ENCODE data around the gene LHPP. TPM values are rescaled to one million over a fixed set of nuclear protein-coding genes. Genes with fewer than 3 reads are reported as not detected.

The LHPP gene
- total RNA-seq, 1 donor from 2014 or later: 4.2 TPM

DNA sequence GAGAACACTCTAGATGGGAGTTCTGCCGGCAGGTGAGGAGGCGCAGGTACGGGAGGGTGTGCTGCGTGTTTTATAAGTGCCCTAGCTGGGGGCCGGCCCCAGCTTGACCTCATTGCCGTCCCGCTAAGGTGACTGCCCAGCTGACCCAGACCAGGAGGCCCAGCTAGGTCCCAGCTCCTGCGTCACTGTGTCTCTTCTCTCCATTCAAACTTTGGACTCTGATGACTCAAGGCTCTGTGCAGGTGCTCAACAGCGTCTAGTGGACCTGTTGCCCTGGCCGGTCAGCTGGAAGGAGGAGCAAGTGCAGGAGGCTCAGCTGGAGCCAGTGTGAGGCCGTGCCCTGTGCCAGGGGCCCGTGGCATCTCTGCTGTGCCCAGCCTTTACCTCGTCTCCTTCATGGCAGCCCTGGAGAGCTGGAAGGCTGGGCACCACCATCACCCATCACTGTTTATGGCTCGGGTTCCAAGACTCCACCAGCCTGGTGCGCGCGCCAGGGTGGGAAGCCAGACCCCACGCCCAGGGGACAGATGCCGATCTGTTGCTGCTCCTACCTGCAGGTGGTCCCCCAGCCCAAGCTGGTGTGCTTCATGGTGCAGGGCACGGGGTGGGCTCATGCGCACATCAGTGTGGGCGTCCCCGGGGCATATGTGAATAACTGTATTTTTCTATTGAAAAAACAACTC, 14.6 kb downstream of the LHPP start:
- TF ChIP-seq, protein P1, sequence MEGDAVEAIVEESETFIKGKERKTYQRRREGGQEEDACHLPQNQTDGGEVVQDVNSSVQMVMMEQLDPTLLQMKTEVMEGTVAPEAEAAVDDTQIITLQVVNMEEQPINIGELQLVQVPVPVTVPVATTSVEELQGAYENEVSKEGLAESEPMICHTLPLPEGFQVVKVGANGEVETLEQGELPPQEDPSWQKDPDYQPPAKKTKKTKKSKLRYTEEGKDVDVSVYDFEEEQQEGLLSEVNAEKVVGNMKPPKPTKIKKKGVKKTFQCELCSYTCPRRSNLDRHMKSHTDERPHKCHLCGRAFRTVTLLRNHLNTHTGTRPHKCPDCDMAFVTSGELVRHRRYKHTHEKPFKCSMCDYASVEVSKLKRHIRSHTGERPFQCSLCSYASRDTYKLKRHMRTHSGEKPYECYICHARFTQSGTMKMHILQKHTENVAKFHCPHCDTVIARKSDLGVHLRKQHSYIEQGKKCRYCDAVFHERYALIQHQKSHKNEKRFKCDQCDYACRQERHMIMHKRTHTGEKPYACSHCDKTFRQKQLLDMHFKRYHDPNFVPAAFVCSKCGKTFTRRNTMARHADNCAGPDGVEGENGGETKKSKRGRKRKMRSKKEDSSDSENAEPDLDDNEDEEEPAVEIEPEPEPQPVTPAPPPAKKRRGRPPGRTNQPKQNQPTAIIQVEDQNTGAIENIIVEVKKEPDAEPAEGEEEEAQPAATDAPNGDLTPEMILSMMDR (IDR thresholded peaks at IDR 0.05; ENCODE audit: unreplicated experiment): no peak
- Mint-ChIP-seq H3K4me3 (ENCODE audit: unreplicated experiment) (no peak overlapping the region), H3K27me3 (ENCODE audit: unreplicated experiment) (peaks cover 2% of the 10 kb centered on the region), H3K9me3 (ENCODE audit: unreplicated experiment) (no peaks in the 10 kb centered on the region), H3K36me3 (ENCODE audit: low read depth, unreplicated experiment) (peaks cover 3% of the 10 kb centered on the region), H3K27ac (ENCODE audit: unreplicated experiment) (no peak overlapping the region), H3K4me1 (ENCODE audit: unreplicated experiment) (no peaks in the 10 kb centered on the region)
- DNase-seq (ENCODE audit: low spot score): no peak

DNA sequence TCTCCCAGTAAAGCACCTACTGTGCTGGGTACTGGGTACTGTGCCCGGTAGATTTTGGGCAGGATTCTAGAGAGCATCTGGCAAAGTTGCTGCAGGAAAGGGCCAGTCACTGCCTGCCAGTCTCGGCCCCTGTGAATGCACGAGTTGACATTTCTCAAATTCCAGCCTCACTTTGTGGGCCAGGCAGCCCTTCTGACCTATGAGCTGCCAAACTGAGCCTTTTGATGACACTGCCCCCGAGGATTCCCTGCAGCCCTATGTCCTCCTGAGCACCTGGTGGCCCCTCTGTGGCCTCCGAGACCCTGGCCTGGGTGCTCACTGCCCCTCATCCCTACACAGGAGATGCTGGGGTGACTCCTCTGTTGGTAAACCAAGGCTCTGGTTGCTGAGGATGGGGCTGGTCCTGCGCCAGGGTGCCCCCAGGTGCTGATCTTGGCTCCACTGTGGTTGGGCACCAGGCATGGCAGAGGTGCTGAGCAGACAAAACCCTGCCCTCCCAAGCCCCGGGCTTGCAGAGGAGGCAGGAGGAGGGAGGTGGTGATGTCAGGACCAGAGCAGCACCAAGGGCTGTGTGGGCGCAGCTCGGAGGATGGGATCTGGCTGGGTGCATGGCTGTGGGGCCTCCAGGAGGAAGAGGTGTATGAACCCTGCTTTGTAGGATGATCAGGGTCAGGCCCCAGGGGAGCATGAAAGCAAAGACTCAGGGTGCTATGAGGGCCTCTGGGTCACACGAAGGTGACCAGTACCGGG, 16.2 kb downstream of the LHPP start:
- peaks cover 6% of the 10 kb centered on the region for H3K4me1 Mint-ChIP-seq (ENCODE audit: unreplicated experiment)
- no peak overlapping the region for H3K27ac Mint-ChIP-seq (ENCODE audit: unreplicated experiment)
- H3K36me3 Mint-ChIP-seq (ENCODE audit: low read depth, unreplicated experiment): peaks cover 3% of the 10 kb centered on the region
- no peaks in the 10 kb centered on the region for H3K9me3 Mint-ChIP-seq (ENCODE audit: unreplicated experiment)
- H3K27me3 Mint-ChIP-seq (ENCODE audit: unreplicated experiment): peaks cover 7% of the 10 kb centered on the region
- DNase-seq (ENCODE audit: low spot score): no peak
- TF ChIP-seq, protein P1 (IDR thresholded peaks at IDR 0.05; ENCODE audit: unreplicated experiment): no peak
- H3K4me3 Mint-ChIP-seq (ENCODE audit: unreplicated experiment): no peak overlapping the region

- peaks cover 3% of the 10 kb centered on the region for H3K36me3 Mint-ChIP-seq (ENCODE audit: low read depth, unreplicated experiment)
- no peak for DNase-seq (ENCODE audit: low spot score)
Observed at GRCh38 chr10:124478515-124478914, 16.9 kb downstream of the LHPP start.

DNA sequence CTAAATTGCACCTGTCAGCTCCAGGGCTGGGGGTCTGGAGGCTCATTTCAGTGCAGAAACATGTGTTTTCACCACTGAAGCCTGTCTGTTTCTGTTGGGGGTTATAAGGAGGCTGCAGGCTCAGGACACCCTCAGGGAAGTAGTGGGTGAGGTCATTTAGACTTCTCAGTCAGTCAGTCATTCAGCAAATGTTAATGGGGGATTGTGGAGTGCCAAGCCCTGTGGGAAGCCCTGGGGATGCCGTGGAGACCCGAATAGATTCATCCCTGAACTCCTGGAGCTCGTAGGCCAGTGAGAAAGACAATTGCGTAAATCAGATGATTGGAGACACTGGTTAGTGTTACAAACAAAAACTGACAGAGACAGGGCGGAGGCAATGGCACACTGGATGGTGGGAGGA, 19.2 kb downstream of the LHPP start:
- DNase-seq (ENCODE audit: low spot score): no peak
- Mint-ChIP-seq H3K9me3 (ENCODE audit: unreplicated experiment) (no peaks in the 10 kb centered on the region), H3K4me1 (ENCODE audit: unreplicated experiment) (peaks cover 6% of the 10 kb centered on the region), H3K27ac (ENCODE audit: unreplicated experiment) (no peak overlapping the region), H3K4me3 (ENCODE audit: unreplicated experiment) (no peak overlapping the region), H3K36me3 (ENCODE audit: low read depth, unreplicated experiment) (no peaks in the 10 kb centered on the region), H3K27me3 (ENCODE audit: unreplicated experiment) (peaks cover 7% of the 10 kb centered on the region)
- TF ChIP-seq, protein P1 (IDR thresholded peaks at IDR 0.05; ENCODE audit: unreplicated experiment): no peak

More at GRCh38 chr10:124478515-124478914, 16.9 kb downstream of the LHPP start:
- Mint-ChIP-seq H3K4me3 (ENCODE audit: unreplicated experiment) (no peak overlapping the region), H3K27me3 (ENCODE audit: unreplicated experiment) (peaks cover 7% of the 10 kb centered on the region), H3K4me1 (ENCODE audit: unreplicated experiment) (peaks cover 6% of the 10 kb centered on the region), H3K9me3 (ENCODE audit: unreplicated experiment) (no peaks in the 10 kb centered on the region), H3K27ac (ENCODE audit: unreplicated experiment) (no peak overlapping the region)
- TF ChIP-seq, protein P1 (IDR thresholded peaks at IDR 0.05; ENCODE audit: unreplicated experiment): no peak

DNA sequence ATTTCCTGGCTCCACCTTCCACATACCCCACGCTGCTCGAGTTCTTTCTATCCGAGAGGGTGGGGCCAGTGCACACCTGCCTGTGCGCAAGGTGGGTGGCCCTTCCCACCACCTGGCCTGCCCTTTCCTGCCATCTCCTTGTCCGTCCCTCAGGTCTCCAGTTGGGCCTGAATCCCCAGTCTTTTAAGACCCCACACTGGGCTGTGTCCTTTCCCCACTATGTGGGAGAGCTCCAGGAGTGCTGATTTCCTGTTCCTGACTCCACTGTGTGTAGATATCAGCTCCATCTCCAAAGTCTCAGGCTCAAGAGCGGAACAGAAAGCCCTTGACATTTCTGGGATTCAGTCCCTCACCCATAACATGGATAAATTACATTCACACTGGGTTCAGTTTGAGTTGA, 20.1 kb downstream of the LHPP start:
- H3K36me3 Mint-ChIP-seq (ENCODE audit: low read depth, unreplicated experiment): no peaks in the 10 kb centered on the region
- no peak overlapping the region for H3K27ac Mint-ChIP-seq (ENCODE audit: unreplicated experiment)
- TF ChIP-seq, protein P1 (IDR thresholded peaks at IDR 0.05; ENCODE audit: unreplicated experiment): no peak
- peaks cover 7% of the 10 kb centered on the region for H3K27me3 Mint-ChIP-seq (ENCODE audit: unreplicated experiment)
- no peak overlapping the region for H3K4me3 Mint-ChIP-seq (ENCODE audit: unreplicated experiment)
- no peak for DNase-seq (ENCODE audit: low spot score)
- H3K9me3 Mint-ChIP-seq (ENCODE audit: unreplicated experiment): no peaks in the 10 kb centered on the region
- peaks cover 6% of the 10 kb centered on the region for H3K4me1 Mint-ChIP-seq (ENCODE audit: unreplicated experiment)

Data from endothelial cell (in vitro differentiated cells).